ENCODE data around the gene AICDA.
A peak's percentile ranks its signal among the peaks of the same experiment; 100 is the strongest.

Gene AICDA

DNA sequence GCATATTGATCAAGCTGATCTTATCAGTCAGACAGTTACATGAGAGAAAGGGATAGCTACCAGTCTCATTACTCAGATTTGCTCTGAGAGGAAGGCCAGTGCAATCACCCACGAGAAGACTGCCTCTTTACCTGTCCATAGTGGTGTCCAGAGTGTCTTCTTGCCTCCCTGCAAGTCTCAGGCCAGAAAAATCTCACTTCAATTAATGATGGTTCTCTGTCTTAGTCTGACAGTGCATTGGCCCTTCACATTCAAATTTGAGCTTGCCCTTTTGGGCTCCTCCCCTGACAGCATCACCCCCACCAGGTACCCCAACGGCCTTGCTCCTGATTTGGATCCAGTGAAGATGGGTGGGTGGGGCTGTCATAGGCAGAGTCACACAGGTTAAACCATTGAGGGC, at the start of gene AICDA:
TSS of gene AICDA (minus strand) at position 231 of the 400 bp plus-strand sequence. CDS start at position 139, 92 bp downstream.
- Histone ChIP-seq H3K4me3 (no peak within 1 kb of the TSS), H3K4me2 (peak within 1 kb of the TSS; percentile 58 to 81 (median 67); a peak in 20 of 22 replicates), H3K27me3 (no peaks in the 10 kb centered on the region), H3K27ac (peak within 1 kb of the TSS in 7 of 11 experiments; percentile 3 to 68 (median 61); a peak in 11 of 22 replicates), H3K36me3 (no peaks in the 10 kb centered on the region), H4K20me1 (no peaks in the 10 kb centered on the region), H3K4me1 (peaks cover 31 to 61% (median 44%) of the 10 kb centered on the region in 10 experiments), H3K9me3 (replicated peaks in 1 of 11) (peaks cover 0 to 10% (median 0%) of the 10 kb centered on the region in 11 experiments; a peak in 3 of 22 replicates), H3K9ac (peak within 1 kb of the TSS in 5 of 11 experiments; percentile 1 to 46 (median 34); a peak in 2 of 22 replicates)
- no peak for TF ChIP-seq Cebpa-rat (IDR thresholded peaks at IDR 0.05)

DNA sequence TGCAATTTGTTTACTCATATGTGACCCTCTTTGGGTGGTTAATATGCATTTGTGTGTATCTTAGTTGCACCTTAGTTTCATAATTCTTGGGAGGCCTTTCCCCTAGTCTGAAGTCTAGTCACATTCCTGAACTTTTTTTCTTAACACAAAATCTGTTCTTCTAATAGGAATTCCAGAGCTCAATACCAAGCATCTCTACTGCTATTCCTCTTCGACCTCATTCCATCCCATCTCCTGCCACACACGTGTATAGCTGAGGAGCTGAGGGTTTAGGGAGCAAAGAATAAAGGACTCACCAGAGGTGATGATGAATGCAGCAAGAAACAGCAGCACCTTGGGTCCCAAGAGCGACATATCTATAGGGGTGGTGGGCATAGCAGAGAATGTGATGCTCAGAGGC, 49.1 kb upstream of the AICDA start:
- H4K20me1 ChIP-seq, result no peaks in the 10 kb centered on the region
- no peak for TF ChIP-seq Cebpa-rat (IDR thresholded peaks at IDR 0.05)
- no peaks in the 10 kb centered on the region for H3K27me3 ChIP-seq
- no peak overlapping the region for H3K9ac ChIP-seq
- H3K4me2 ChIP-seq, result no peak overlapping the region
- no peaks in the 10 kb centered on the region for H3K9me3 ChIP-seq (replicated peaks in 1 of 11)
- H3K4me3 ChIP-seq, result no peak overlapping the region
- H3K27ac ChIP-seq, result no peak overlapping the region
- H3K36me3 ChIP-seq, result no peaks in the 10 kb centered on the region
- peaks cover 0 to 6% (median under 1%) of the 10 kb centered on the region in 10 experiments; a peak in 8 of 20 replicates for H3K4me1 ChIP-seq

DNA sequence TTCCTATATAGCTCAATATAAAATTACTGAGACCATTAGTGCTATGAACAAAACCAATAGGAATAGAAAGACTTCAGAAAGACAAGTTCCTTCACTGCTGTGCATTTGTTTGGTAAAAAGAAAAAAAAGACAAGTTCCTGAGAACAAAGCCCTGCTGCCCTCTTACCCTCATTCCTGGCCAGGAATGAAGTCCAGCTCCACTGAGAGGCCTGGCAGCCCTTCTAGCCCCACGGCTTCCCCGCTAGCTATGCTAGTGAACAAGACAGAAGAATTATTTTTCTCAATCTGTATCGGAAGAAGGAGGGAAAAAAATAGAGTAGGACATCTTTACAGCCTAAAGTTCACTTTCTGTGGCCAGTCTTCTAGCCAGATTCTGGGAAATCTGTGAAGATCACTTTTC, 48.4 kb upstream of the AICDA start:
- Histone ChIP-seq H3K9me3 (replicated peaks in 1 of 11) (no peaks in the 10 kb centered on the region), H3K4me1 (no peaks in the 10 kb centered on the region), H3K27ac (no peak overlapping the region), H4K20me1 (no peaks in the 10 kb centered on the region), H3K27me3 (no peaks in the 10 kb centered on the region), H3K4me3 (no peak overlapping the region), H3K9ac (no peak overlapping the region), H3K4me2 (no peak overlapping the region), H3K36me3 (no peaks in the 10 kb centered on the region)
- no peak for TF ChIP-seq Cebpa-rat (IDR thresholded peaks at IDR 0.05)

DNA sequence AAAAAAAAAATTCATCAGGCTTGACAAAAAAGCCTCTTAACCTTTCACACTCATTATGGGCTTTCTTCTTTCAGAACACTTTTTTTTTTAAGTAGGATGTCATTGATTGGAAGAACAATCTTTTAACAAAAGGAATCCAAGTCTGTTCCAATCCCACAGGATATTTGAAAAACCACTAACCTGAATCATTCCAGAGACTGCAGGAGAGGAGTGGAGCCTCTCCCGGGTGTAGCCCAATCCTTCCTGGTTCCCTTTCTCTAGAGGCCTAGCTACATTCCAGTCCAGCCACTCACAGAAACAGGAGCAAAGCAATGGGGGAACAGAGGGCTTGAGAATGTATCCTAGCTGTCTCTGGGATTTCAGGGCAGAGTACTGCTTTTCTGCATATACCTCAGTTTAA, 45.7 kb upstream of the AICDA start:
- no peak for TF ChIP-seq Cebpa-rat (IDR thresholded peaks at IDR 0.05)
- Histone ChIP-seq H3K4me1 (no peaks in the 10 kb centered on the region), H3K4me3 (no peak overlapping the region), H4K20me1 (no peaks in the 10 kb centered on the region), H3K4me2 (no peak overlapping the region), H3K27ac (no peak overlapping the region), H3K9me3 (replicated peaks in 1 of 11) (no peaks in the 10 kb centered on the region), H3K27me3 (no peaks in the 10 kb centered on the region), H3K36me3 (no peaks in the 10 kb centered on the region), H3K9ac (peak overlapping the region in 1 of 11 experiments; percentile 6; a peak in 1 of 22 replicates)

DNA sequence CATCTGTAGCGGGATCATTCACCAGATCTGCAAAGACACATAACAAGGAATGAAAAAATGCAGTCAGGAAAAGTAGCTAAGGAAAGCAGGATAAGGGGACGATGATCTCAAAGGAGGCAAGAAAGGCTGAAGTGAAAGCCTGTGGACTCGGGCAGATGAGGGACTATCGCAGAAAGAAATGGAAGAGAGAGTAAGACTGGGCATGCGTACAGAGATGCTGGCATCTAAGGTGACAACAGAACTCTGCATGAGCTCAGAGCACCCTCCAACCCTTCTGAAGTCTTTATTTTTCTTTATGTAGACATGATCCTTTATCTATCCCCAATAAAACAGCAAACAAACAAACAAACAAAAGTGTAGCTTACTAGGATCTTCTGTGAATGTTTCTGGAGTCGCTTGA, 42.8 kb upstream of the AICDA start:
- Histone ChIP-seq H3K9ac (no peak overlapping the region), H3K4me3 (no peak overlapping the region), H4K20me1 (no peaks in the 10 kb centered on the region), H3K36me3 (no peaks in the 10 kb centered on the region), H3K4me1 (no peaks in the 10 kb centered on the region), H3K27me3 (no peaks in the 10 kb centered on the region), H3K9me3 (replicated peaks in 1 of 11) (no peaks in the 10 kb centered on the region), H3K27ac (no peak overlapping the region), H3K4me2 (no peak overlapping the region)
- TF ChIP-seq Cebpa-rat (IDR thresholded peaks at IDR 0.05), result no peak

DNA sequence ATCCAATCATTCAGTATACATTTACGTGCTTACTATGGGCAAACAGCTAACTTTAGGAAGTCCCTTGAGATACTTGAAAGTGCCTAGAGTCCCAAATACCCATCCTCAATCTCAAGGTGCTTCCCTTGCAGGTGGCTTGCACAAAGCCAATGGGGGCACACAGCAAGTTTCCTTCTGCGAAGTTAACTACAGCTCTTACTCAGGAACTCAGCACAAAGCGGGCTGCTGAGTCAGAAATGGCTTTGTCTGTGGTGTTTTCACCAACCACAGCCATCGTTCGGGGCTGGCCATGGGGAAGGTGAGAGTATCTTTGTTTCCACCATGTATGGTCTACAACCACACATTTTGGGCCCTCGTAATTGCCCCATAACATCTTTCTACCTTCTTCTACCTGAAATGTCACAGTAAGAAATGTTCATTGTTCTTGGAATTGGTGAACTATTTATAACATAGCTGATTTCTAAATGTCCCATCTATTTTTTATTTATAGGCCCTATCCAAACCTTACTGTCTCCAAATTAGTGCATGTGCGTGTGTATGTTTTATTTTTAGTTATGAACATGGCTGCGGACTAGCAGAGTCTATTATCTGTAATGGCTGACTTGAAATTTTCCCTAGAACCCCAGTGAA, 36.0 kb upstream of the AICDA start:
- Histone ChIP-seq H3K27ac (no peak overlapping the region), H3K27me3 (no peaks in the 10 kb centered on the region), H4K20me1 (no peaks in the 10 kb centered on the region), H3K4me3 (no peak overlapping the region), H3K9ac (no peak overlapping the region), H3K9me3 (replicated peaks in 1 of 11) (peaks cover 0 to under 1% (median 0%) of the 10 kb centered on the region in 11 experiments; a peak in 2 of 22 replicates), H3K4me2 (peak overlapping the region in 8 of 11 experiments; percentile 11 to 47 (median 23); a peak in 13 of 22 replicates), H3K36me3 (no peaks in the 10 kb centered on the region), H3K4me1 (peaks cover 21 to 36% (median 28%) of the 10 kb centered on the region in 10 experiments)
- TF ChIP-seq Cebpa-rat (IDR thresholded peaks at IDR 0.05), result no peak

DNA sequence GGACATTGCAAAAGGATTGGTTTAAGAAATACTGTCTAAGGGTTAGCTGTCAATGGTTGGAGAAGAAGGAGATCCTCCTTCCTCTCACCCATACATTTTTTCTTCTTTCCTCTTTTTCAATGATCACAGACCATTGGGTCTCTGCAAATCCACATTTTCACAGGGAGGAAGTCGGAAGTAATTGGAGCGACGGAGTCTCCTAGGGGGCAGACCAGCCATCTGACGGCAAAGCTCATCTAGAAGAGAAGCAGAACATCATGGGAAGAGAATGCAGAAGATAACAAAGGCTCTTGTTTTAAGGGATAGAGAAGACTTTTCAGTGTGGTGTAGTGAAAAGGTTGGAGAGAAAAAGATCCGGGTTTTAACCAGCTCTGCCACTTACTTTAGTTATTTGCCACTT, 35.3 kb upstream of the AICDA start:
- peaks cover 22 to 38% (median 31%) of the 10 kb centered on the region in 10 experiments for H3K4me1 ChIP-seq
- no peak overlapping the region for H3K27ac ChIP-seq
- H4K20me1 ChIP-seq, result no peaks in the 10 kb centered on the region
- H3K4me2 ChIP-seq, result peak overlapping the region in 1 of 11 experiments; percentile 34; a peak in 1 of 22 replicates
- H3K4me3 ChIP-seq, result no peak overlapping the region
- H3K36me3 ChIP-seq, result no peaks in the 10 kb centered on the region
- H3K27me3 ChIP-seq, result no peaks in the 10 kb centered on the region
- no peak overlapping the region for H3K9ac ChIP-seq
- peaks cover 0 to 7% (median 0%) of the 10 kb centered on the region in 11 experiments; a peak in 3 of 22 replicates for H3K9me3 ChIP-seq (replicated peaks in 1 of 11)
- no peak for TF ChIP-seq Cebpa-rat (IDR thresholded peaks at IDR 0.05)

DNA sequence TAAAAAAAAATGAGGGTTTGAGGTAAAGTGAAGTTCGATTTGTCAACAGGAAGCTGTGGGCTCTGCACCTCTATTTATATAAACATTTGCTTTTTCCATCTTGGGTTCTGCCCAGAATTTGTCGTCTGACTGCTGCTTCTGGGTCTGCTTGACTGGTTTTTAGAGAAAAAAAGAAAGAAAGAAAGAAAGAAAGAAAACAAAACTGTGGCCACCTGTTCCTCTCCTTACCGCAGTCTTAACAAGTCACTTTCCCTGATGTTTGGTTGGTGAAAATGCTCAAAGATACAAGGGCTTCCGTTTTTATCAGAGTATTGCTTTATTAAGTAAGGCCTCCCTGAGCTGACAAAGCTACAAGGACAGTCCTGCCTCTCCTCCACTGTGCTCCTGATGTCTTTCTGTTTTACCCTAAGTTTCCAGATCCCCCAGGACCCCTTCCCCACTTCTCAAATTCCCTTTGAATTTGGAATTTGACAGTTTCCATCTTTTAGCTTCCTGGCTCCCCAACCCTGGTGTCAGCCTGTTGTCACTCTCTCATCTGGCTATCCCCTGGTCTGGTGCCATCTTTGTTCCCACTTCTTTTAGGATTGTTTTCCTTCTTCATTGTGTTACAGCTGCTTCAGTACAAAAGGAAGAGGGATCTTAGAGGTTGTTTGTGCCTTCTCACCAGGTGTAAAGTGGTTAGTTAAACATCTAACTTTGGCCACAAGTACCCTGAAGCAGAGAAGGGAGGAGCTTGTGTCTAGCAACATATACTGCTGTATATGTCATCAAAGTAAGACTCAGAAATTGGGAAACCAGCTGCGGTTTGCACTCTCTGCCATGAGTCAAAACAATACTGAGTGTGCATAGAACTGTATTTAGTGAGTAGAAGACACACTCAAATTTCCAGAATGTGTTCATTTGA, 31.9 kb upstream of the AICDA start:
- Histone ChIP-seq H3K4me2 (peak overlapping the region; percentile 49 to 79 (median 73)), H3K9ac (peak overlapping the region in 9 of 11 experiments; percentile 16 to 55 (median 39); a peak in 12 of 22 replicates), H3K27me3 (no peaks in the 10 kb centered on the region), H3K36me3 (no peaks in the 10 kb centered on the region), H3K9me3 (replicated peaks in 1 of 11) (peaks cover 0 to 20% (median 4%) of the 10 kb centered on the region in 11 experiments; a peak in 5 of 22 replicates), H3K4me1 (peaks cover 22 to 38% (median 31%) of the 10 kb centered on the region in 10 experiments), H3K27ac (peak overlapping the region; percentile 21 to 78 (median 71); a peak in 21 of 22 replicates), H4K20me1 (no peaks in the 10 kb centered on the region), H3K4me3 (peak overlapping the region in 5 of 10 experiments; percentile 0 to 7 (median 5); a peak in 6 of 20 replicates)
- no peak; a peak in 1 of 22 replicates for TF ChIP-seq Cebpa-rat (IDR thresholded peaks at IDR 0.05)

DNA sequence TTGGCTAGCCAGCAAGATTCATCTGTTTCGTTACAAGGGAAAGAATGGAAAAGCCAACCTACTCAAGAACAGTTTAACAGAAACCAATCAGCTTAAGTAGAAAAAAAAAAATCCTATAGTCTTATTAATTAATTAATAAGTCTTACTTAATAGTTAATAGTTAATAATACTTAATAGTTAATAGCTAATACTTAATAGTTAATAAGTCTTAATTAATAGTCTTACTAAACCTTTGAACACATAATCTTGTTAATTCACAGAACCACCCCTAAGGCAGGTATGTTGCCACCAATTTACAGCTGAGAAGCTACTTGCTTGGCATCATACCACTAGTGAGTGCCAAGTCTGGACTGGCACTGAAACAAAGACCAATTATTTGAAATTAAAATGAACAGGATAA, 30.1 kb upstream of the AICDA start:
- Histone ChIP-seq H4K20me1 (no peaks in the 10 kb centered on the region), H3K4me2 (no peak overlapping the region), H3K4me1 (peaks cover 22 to 34% (median 28%) of the 10 kb centered on the region in 10 experiments), H3K9ac (no peak overlapping the region), H3K4me3 (no peak overlapping the region), H3K36me3 (no peaks in the 10 kb centered on the region), H3K9me3 (replicated peaks in 1 of 11) (peaks cover 0 to 20% (median 4%) of the 10 kb centered on the region in 11 experiments; a peak in 5 of 22 replicates), H3K27ac (no peak overlapping the region), H3K27me3 (no peaks in the 10 kb centered on the region)
- TF ChIP-seq Cebpa-rat (IDR thresholded peaks at IDR 0.05), result no peak

Measured in BLaER1 treated with 17β-estradiol and CSF1 and Interleukin-3, amounts not matched to agents 10 nM and 100 nM (cell line).